NCI-H2081 treated with DMSO at 0.1 percent for 48 hours (cell line): ENCODE data around the gene SRP72.
"Not testable (repeated sequence)": the region's sequence is repeated elsewhere in the genome, so short reads cannot be mapped to it uniquely, and the experiment has no call there.

Experiments
- DNase-seq: peaks from one replicate; lab custom pipeline; 2025; lab: John Stamatoyannopoulos, UW

The SRP72 gene

DNA sequence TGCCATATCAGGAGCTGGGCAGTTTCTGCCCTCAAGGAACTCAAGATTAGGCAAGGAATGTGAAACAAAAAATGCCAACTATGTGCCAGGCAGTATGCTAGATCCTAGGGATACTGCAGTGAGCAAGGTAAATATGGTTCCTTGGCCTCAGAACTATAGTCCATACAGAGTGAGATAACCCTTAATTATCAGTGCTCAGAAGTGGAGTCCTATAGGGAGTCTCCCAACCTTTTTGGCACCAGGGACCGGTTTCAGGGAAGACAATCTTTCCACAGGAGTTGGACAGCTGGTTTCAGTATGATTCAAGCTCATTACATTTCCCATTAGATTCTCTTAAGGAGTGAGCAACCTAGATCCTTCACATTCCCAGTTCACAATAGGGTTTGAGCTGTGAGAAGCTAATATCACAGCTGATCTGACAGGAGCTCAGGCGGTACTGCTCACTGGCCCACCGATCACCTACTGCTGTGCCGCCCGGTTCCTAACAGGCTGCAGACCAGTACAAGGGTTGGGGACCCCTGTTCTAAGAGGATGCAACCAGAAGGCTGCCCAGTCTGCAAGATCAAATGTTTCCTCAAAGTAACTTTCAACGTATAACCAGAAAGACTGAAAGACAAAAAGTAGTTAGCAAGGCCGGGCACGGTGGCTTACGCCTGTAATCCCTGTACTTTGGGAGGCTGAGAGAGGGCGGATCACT is 1.7 kb upstream of the SRP72 start:
- DNase-seq = no peak

DNA sequence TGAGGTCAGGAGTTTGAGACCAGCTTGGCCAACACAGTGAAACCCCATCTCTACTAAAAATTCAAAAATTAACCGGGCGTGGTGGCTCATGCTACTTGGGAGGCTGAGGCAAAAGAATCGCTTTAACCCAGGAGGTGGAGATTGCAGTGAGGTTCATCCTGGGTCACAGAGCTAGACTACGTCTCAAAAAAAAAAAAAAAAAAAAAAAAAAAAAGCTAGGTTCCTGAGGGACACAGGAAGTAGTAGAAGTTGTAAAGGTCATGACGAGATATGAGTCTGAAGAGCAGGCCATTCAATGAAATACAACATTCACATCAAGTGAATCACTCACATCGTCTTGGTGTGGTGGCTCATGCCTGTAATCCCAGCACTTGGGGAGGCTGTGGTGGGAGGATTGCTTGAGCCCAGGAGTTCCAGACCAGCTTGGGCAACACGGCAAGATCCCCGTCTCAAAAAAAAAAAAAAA is 1.1 kb upstream of the SRP72 start:
- DNase-seq = not testable (repeated sequence)

DNA sequence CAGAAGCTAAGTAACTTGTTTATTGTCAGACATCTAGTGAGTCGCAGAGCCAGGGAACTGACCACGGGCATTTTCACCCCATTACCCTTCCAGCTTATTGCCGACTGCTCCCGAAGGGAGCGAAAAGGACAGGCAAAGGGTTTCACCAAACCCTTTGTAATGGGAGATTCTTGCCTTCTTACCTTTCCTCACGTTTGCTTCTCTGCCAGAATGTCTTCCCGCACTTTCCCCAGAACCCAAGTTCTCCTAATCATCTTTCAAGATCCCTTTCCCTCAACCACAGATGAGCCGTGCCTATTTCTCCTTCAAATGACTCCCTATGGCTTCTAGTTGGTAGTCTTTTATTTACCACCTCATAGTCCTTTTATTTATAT is 520 bp upstream of the SRP72 start:
- no peak for DNase-seq

DNA sequence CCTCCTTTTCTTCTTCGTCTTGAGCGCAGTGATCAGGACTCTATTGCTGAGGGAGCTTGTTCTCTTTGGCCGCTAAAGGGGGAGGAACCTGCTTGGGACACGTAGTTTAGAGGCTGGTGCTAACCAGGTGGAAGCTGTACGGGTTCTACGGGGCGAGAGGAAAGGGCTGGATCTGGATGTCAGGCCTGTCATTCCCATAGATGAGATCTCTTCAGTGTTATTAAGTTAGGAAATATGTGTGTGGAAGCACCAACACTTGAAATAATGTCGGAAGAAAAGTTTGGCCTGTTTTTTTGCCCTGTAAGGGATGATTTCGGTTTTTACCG is 643 bp downstream of the SRP72 start:
- DNase-seq = no peak

DNA sequence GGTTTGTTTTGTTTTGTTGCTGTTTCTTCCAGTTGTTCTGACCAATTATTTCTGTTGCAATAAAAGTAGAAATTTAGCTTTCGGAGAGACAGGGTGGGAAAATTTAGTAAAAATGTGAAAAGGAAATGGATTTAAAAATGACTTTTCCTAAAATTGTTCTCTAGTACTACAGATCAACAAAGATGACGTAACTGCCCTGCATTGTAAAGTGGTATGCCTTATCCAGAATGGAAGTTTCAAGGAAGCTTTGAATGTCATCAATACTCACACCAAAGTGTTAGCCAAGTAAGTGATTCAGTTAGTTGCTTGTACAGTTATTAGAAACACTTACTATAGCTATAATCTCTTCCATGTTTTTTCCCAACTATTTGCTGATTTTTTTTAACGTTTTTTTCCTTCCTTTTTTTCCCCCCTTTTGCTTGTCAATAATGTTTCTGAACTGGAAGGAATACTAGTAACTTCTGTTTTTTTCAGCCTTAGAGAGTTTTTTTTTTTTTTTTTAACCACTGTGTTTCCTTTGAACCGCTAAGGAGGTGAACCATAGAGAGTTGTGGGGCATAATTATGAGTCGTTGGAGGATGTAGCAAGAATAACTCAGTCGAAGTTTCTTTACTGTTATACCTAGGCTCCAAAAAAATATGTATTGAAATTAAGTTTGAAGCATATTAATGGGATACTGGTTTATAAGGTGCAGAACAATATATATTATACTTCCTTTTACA is 2.2 kb downstream of the SRP72 start:
- no peak for DNase-seq

DNA sequence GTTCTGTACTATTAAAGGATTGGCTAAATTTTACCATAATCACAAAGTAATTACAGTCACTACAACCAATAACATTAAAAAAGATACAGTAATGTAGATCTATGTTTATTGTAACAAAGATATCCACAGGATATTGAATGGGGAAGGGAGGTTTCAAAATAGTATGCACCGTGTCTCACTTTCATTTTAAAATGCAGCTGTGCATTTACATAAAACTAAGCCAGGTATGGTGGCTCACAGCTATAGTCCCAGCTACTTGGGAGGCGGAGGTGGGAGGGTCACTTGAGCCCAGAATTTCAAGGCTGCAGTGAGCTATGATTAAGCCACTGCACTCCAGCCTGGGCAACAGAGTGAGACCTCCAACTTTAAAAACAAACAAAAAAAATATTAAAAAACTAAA is 8.5 kb downstream of the SRP72 start:
- no peak for DNase-seq

DNA sequence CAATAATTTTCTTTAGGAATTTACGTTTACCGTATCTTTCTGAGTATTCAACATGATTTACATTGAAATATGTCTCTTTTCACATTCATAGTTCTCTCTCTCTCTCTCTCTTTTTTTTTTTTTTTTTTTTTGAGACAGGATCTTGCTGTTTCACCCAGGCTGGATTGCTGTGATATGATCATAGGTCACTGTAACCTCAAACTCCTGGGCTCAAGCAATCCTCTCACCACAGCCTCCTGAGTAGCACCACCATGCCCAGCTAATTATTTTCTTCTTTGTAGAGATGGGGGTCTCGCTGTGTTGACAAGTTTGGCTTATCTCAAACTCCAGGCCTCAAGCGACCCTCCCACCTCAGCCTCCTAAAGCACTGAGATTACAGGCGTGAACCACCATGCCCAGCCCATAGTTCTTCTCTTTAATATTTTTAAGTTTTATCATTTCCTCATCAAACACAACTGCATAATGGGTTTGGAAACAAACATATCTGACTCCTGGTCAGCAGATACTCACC is 9.8 kb downstream of the SRP72 start:
- no peak for DNase-seq

DNA sequence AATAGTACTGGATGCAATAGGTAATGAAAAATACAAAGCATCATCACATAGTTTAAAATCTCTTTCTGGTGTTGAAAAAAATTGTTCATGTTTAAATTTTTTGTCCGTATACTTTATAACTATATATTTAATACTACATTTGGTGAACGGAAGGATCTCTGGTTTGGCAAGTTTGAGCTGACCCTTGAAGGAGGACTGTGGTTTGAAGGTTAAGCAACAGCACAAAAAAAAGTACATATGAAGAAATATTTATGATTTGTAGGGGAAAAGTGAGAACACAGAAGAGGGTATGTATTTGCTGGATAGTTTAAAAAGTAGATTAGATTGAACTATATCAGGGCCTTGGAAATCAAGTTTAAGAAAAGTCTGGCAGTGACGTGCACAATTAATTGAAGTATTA is 13.3 kb downstream of the SRP72 start:
- no peak for DNase-seq

DNA sequence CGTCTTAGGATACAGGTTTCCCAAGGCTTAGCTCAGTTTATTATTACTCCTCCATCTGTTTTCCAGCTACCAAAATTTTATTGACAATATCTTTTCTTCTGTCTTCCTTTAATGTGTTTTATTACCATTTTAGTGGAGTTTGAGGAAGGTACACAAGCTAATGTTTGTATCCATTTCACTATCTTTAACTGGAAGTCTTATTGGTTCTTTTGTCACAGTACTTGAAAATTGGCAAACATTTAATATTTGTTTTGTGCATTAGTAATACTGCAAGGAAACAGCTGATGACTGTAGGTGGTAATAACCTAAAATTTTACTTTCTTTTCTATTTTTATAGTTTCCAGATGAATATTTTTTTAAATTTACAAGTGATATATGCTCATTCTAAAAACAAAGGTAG is 28.8 kb downstream of the SRP72 start:
- DNase-seq = no peak

DNA sequence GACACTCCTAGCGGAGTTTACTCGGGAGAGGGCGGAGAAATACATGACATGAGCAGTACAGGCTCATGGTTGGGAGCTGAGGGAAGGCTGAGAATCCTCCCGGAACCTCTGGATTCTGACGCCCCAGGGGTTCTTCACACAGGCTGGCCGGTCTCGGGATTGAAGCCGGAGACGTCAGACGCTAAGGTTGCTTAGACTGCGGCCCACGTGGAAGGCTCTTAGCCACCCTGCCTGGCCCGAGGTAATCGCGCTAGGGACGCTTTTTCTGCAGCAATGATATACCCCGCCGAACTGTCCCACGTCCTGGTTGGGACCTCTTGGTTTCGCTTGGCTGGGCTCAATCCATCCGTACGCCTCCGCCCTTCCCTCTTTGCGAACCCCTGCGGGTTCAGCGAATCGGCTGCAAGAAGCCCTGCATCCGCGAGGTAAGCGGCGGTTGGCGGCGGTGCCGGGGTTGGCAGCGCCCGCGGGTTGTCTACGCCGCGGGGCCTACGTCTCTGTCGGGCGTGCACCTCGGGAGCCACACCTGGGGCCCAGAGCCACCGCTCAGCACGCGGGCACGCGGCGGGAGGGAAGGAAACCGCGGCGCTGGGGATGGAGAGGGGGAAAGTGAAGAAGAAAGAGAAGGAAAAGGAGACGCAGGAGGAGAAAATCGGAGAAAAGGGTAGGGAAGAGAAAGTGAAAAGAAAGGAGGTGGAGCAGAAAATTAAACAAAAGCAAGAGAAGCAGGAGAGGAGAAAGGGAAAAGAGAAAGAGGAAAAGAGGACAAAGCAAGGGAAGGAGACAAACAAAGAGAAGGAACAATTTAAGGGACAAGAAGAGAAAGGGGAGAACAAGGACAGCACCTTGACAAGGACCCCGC is 38.1 kb downstream of the SRP72 start, which contains the start of gene ARL9:
Gene ARL9 (plus strand): TSS at position 523 of the 862 bp plus-strand sequence. CDS start 72 bp downstream, at position 595.
- no peak for DNase-seq

DNA sequence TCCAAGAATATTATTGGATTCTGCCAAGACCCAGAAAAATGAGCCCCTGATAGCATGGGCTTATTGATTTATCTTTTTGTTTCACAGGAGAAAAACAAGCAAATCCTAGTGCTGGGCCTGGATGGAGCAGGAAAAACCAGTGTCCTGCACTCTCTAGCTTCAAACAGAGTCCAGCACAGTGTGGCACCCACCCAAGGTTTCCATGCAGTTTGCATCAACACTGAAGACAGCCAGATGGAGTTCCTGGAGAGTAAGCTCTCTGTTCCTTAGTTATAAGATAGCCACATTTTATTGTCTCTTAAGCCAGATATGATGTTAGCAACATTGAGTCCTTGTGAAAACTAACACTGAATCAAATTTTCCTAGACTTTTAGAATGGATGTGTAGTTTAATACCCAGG is 43.7 kb downstream of the SRP72 start:
- DNase-seq = no peak

DNA sequence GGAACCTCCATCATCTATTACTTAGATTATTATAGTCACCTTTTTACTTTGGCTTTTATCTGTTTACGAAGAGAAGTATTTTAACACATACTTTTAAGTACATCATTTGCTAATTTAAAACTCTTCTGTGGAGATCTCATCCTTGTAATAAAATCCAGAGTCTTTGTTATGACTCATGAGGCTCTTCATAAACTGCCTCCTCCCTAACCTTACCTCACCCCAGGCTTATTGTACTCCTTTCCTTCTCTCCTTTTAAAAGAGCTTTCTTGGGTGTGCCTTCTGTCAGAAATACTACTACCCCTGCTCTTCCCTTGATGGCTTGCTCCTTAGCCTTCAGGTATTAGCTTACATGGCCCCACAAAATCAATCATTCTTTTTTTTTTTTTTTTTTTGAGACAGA is 44.7 kb downstream of the SRP72 start:
- no peak for DNase-seq

DNA sequence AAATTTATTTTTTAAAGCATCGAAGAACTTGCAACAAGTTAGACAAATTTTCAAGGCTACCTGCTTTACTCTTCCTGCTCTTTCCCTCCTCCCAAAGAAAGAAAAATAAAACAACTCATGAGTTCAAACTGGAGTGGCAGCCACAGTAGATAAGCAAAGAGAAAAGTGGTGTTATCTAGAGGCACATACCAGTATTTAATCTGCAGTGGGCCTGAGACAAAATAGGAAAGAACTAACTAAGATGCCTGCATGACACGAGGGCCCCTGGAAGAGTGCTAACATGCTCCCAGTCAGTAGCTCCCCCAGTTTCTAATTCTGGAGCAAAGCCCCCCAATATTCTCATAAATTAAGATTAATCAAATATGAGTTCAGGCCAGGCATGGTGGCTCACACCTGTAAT is 46.1 kb downstream of the SRP72 start:
- no peak for DNase-seq

DNA sequence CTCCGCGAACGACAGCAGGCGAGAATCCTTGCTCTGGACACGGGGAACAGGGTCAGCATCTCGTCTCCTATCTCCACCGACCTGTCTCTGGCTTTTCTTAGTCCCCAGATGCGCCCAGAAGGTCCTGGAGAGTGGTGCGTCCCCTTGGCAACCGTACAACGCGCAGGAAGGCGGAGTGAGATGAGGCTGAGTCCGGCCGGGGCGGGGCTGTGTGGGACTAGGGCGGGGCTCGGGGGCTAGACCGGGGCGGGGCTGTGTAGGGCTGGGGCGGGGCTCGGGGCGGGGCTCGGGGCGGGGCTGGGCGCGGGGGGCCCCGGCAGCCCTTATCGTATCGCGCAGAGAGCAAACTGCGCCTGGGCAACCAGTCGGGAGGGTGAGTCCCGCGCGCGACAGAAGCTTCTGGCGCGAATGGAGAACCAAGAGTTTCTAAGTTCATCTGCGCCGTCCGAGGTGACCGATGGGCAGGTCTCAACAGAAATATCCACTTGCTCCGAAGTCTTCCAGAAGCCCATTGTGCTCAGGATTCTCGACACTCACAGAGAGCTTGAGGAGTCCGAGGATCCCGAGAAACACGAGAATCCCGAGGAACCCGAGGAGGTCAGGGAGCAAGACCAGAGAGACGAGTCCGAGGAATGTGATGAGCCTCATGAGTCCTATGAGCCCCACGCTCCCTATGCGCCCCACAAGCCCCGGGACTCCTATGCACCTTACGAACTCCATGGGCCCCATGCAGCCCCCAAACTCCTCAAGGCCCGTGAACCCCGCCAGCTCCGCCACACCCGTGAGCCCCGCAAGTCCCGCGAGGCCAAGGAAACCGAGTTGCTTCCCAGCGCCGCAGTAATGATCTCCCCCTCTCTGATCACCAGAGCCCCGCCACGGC is 63.1 kb downstream of the SRP72 start:
- DNase-seq = no peak

DNA sequence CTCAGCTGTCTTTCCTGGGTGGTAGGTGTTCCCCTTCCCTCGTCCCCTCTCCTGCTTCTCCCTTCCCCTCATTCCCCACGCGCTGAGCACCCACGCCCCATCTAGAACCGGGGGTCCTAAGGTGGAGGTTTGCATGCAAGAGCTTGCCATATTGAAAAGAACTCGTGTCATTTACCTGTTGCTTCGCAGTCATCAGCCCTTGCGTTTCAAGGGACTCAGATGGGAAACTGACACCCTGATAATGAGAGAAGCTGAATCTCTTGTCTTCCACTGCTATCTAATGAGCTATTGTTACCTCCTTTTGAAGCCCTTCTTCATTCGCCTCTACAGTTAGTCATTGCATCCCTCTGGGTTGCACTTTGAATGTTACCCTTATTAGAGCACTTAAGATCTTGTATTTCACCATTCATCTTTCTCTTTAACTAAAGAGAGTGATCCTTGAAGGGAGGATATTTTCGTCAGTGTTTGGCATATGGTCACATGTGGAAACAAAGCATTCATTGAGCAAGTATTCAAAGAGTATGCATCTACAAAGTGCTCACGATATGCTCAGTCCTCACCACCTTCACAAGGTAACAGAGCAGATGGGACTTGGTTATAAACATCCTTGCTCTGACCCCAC is 63.8 kb downstream of the SRP72 start:
- no peak for DNase-seq

DNA sequence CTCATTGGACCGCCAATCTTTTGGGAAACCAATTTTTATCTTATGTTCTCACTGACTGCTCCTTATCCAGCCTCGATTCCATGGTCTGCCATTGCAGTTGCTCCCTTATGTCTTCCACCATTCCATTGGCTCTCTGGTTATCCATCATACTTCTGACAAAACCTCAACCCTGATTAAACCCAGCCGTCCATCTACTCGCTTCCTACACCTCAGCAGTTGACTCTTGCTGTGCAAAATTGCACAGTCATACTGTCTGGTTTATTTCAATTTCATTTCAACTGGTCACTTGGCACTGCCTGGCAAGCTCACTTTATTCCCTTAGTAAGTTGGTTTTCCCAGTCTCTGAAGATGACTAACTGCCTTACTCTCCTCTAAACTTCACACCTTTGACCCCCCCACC is 64.4 kb downstream of the SRP72 start:
- DNase-seq = no peak

DNA sequence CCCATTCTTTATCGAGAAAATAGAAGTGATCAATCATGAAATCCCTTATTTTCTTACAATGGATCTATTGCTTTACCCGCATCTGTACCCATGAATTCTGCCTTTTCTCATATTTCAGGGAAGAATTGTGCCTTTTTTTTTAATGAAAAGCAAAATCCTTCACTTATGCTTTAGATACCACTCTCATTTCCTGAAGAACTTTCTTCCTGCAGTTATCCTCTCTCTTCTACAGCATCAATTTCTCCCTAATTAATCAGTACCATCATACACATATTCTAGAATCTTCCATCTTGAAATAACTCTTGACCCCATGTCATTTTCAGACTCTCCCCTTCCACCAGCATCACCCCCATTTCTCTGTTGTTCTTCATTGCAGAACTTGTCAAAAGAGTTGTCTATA is 64.8 kb downstream of the SRP72 start:
- DNase-seq = no peak

DNA sequence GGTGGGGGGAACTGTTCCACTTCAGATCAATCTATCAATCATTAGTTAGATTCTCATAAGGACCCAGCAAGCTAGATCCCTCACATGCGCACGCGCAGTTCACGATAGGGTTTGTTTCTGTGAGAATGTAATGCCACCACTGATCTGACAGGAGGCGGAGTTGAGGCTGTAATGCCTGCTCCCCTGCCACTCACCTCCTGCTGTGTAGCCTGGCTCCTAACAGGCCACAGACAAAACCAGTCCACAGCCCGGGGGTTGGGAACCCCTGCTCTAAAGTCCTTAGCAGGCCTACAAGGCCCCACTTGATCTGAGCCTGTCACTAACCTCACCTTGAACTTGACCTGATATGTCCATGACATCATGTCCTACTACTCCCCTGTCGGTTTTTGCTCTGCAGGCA is 68.5 kb downstream of the SRP72 start:
- no peak for DNase-seq

DNA sequence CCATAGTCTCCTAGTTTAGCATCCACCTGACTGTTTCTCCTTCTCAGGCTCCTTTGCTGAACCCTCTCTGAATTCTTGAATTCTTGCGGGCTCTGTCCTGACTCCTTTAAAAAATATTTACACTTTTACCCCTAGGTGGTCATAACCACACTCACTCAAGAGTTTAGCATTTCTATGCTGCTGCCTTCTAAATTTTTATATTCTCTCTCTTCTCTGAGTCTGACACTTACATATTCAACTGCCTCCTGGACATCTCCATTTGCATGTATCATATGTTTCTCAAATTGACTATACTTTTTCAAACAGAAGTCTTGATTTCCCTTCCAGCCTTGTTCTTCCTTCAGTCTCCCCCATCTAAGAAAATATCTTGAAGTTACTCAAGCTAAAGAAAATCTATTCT is 69.7 kb downstream of the SRP72 start:
- no peak for DNase-seq

DNA sequence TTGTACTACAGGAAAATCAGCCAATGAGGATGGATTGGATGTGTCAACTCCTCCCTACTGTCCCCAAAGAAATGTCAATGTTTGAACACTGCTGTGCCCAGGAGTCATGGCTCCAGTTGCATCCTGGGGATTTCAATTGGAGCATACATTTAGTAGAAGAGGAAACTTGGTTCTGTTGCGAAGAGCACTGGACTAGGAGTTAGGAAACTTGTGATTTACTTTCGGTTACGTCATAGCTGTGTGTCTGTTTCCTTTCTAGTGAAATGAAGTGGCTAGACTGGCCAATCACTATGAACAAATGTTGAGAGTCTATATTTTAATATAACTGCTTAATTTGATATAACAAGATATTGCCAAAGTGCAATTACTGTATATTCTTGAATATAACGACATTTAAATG is 73.4 kb downstream of the SRP72 start:
- DNase-seq = no peak

DNA sequence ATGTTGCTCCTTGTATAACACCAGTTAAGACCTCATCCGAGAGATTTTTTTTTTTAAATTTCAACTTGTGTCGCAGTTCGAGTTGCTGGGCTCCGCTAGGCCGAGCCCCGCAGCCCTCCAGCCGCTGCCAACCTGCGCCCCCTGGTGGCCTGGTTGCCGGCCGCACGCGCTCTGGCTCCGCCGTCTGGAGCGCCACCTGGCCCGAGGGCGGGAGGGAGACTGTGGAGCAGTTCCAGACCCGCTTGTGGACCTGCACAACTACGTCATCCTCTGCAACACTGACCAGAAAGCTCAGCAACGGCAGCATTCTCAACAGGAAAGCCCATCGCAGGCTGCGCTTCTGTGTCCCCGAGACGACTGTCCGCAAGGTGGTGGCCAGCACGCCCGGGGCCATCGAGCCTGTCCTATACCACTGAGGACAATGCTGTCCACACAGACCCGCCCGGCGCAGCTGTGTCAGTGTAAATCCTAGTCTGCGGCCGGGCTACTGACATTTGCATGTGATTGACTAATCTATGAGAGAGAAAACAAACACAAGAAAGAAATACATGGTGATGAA is 77.2 kb downstream of the SRP72 start:
- no peak for DNase-seq
